Left ventricle myocardium inferior (tissue), 1 donor: Measurements from ENCODE around the gene BMP2K. TPM values are rescaled to one million over a fixed set of nuclear protein-coding genes. Genes with fewer than 3 reads are reported as not detected.

Source experiments
- DNase-seq: peaks from one replicate; pipeline ENCODE4 v3.0.0-alpha.2; 2020
- H3K27ac ChIP-seq: fragments of 200-600 bp; replicated peaks from 2 replicates; pipeline ENCODE4 v1.8.0; 2021
- H3K27me3 ChIP-seq: fragments of 200-600 bp; 2 replicates; pipeline ENCODE4 v1.8.0; 2021; ENCODE audit warnings: low read depth
- H3K36me3 ChIP-seq: fragments of 200-600 bp; 2 replicates; pipeline ENCODE4 v1.8.0; 2021
- H3K4me1 ChIP-seq: fragments of 200-600 bp; 2 replicates; pipeline ENCODE4 v1.8.0; 2021
- H3K4me3 ChIP-seq: fragments of 200-600 bp; 2 replicates; pipeline ENCODE4 v1.8.0; 2021; ENCODE audit warnings: mild to moderate bottlenecking, moderate library complexity
- H3K9me3 ChIP-seq: fragments of 200-600 bp; replicated peaks from 2 replicates; pipeline ENCODE4 v1.8.0; 2021
- CTCF ChIP-seq: fragments of 200-600 bp; IDR thresholded peaks from 2 replicates; pipeline ENCODE4 v1.8.0; 2021; ENCODE audit warnings: antibody characterized with exemption, mild to moderate bottlenecking, borderline replicate concordance
- intact Hi-C: fragments of 100-400 bp; cut with micrococcal nuclease; formaldehyde crosslinking; loops from one replicate; pipeline ENCODE4 v1.11.0; 2022
- total RNA-seq: library from RNA; stranded (reverse); fragmentation: NEBNext Ultra II Directional; extraction: Animal tissue kit (Norgen Biotek cat#: 25700); gene quantifications from one replicate; pipeline ENCODE4 v1.2.1, GENCODE V29; 2021
- donor health status: DM: no; HTN: yes; CAD: no; lungs with severe emphysema.

Gene BMP2K
- total RNA-seq, 1 donor from 2014 or later: 16.2 TPM

GRCh38 chr4:78737035-78737434 is 39.1 kb upstream of the BMP2K start:
- no peaks in the 10 kb centered on the region for H3K27me3 ChIP-seq
- no peak overlapping the region for H3K4me3 ChIP-seq
- intact Hi-C loops: no loop called here
- H3K4me1 ChIP-seq: no peaks in the 10 kb centered on the region
- no peak for DNase-seq
- H3K36me3 ChIP-seq: no peaks in the 10 kb centered on the region
- no peak for TF ChIP-seq CTCF
- H3K27ac ChIP-seq: no peak overlapping the region
- H3K9me3 ChIP-seq: no peaks in the 10 kb centered on the region

GRCh38 chr4:78737973-78738372 is 38.2 kb upstream of the BMP2K start:
- no peaks in the 10 kb centered on the region for H3K4me1 ChIP-seq
- intact Hi-C loops: no loop called here
- H3K9me3 ChIP-seq: no peaks in the 10 kb centered on the region
- H3K36me3 ChIP-seq: no peaks in the 10 kb centered on the region
- TF ChIP-seq CTCF: no peak
- H3K4me3 ChIP-seq: no peak overlapping the region
- H3K27ac ChIP-seq: no peak overlapping the region
- no peak for DNase-seq
- H3K27me3 ChIP-seq: no peaks in the 10 kb centered on the region

GRCh38 chr4:78742300-78742699 is 33.9 kb upstream of the BMP2K start:
- no peaks in the 10 kb centered on the region for H3K36me3 ChIP-seq
- no peak for DNase-seq
- H3K4me3 ChIP-seq: no peak overlapping the region
- H3K27ac ChIP-seq: no peak overlapping the region
- H3K9me3 ChIP-seq: no peaks in the 10 kb centered on the region
- no peaks in the 10 kb centered on the region for H3K4me1 ChIP-seq
- H3K27me3 ChIP-seq: no peaks in the 10 kb centered on the region
- no peak for TF ChIP-seq CTCF
- intact Hi-C loops: no loop called here

GRCh38 chr4:78747475-78747922 is 28.7 kb upstream of the BMP2K start:
- H3K27me3 ChIP-seq: no peaks in the 10 kb centered on the region
- H3K9me3 ChIP-seq: no peaks in the 10 kb centered on the region
- no peak overlapping the region for H3K27ac ChIP-seq
- DNase-seq: no peak
- no peak overlapping the region for H3K4me3 ChIP-seq
- no peaks in the 10 kb centered on the region for H3K36me3 ChIP-seq
- H3K4me1 ChIP-seq: peaks cover 28% of the 10 kb centered on the region
- TF ChIP-seq CTCF: no peak
- intact Hi-C loops: no loop called here

- Histone ChIP-seq H3K27ac (no peak overlapping the region), H3K27me3 (no peaks in the 10 kb centered on the region), H3K36me3 (no peaks in the 10 kb centered on the region), H3K9me3 (no peaks in the 10 kb centered on the region), H3K4me3 (no peak overlapping the region), H3K4me1 (peaks cover 28% of the 10 kb centered on the region)
- TF ChIP-seq CTCF: no peak
- DNase-seq: no peak
- intact Hi-C loops: no loop called here
Measured at GRCh38 chr4:78748381-78748780, 27.8 kb upstream of the BMP2K start.
